Limb (tissue), 2 donors: ENCODE measurements around the gene MMP11.
A peak's percentile ranks its signal among the peaks of the same experiment; 100 is the strongest.
"Not testable (repeated sequence)": the region's sequence is repeated elsewhere in the genome, so short reads cannot be mapped to it uniquely, and the experiment has no call there.

Experiments used
- DNase-seq, 2 donors: peaks; one replicate each; pipeline ENCODE4 v3.0.0-alpha.2; 2016; ENCODE audit errors: extremely low spot score in 2 of 2

MMP11 gene, protein sequence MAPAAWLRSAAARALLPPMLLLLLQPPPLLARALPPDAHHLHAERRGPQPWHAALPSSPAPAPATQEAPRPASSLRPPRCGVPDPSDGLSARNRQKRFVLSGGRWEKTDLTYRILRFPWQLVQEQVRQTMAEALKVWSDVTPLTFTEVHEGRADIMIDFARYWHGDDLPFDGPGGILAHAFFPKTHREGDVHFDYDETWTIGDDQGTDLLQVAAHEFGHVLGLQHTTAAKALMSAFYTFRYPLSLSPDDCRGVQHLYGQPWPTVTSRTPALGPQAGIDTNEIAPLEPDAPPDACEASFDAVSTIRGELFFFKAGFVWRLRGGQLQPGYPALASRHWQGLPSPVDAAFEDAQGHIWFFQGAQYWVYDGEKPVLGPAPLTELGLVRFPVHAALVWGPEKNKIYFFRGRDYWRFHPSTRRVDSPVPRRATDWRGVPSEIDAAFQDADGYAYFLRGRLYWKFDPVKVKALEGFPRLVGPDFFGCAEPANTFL

DNA sequence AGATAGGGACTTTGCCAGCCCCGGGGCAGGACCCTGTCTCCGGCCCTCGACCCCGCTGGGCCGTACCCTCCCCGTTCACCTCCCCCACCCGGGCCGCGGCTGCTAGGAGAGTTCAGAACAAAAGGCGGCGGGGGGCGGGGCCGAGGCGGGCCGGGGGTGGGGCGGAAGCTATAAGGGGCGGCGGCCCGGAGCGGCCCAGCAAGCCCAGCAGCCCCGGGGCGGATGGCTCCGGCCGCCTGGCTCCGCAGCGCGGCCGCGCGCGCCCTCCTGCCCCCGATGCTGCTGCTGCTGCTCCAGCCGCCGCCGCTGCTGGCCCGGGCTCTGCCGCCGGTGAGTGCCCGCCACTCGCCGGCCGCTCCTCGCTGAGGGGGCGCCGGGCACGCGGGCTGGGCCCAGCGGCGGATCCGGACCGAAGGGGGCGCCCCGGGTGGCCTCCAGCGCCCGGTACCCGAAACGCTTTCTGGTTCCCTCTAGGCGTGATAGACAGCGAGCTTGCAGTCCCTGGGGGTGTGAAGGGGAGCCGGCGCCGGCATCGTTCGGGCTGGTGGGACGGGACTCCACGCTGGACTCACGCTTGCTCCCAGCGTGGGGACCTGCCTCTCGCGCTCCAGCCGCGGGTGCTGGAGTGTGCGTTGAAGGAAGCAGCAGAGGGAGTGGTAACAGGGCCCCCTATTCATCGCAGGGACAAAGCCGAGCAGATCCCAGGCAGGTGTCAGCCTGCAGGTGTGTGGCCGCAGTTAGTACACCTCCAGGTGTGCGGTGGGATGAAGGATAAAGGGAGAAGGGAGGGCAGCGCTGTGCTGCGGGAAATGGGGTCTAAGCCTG, at the start of gene MMP11:
Gene MMP11 (plus strand): TSS at position 201 of the 825 bp plus-strand sequence. CDS start 22 bp downstream, at position 223.
- peak in 1 of 2 donors; percentile 80 for DNase-seq

- DNase-seq = not testable (repeated sequence)
Measured at GRCh38 chr22:23728108-23728507, 44.5 kb upstream of the MMP11 start.

DNA sequence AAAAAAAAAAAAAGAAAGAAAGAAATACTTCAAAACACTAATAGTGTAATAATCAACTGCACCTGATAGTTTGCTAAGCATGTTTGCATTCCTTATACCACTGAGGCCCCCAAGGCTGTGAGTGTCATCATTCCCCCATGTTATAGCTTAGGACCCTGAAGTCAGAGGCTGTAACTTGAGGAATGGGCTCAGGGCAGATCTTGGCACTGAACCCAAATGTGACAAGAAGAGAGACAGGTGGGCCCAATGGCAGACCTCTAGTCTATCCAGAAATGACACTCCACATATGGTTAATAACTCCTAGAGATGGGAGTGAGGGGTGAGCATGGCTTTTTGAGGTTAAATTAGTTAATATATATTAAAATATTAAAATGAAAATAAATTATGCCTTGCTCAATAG, 35.0 kb upstream of the MMP11 start:
- DNase-seq = no peak

DNA sequence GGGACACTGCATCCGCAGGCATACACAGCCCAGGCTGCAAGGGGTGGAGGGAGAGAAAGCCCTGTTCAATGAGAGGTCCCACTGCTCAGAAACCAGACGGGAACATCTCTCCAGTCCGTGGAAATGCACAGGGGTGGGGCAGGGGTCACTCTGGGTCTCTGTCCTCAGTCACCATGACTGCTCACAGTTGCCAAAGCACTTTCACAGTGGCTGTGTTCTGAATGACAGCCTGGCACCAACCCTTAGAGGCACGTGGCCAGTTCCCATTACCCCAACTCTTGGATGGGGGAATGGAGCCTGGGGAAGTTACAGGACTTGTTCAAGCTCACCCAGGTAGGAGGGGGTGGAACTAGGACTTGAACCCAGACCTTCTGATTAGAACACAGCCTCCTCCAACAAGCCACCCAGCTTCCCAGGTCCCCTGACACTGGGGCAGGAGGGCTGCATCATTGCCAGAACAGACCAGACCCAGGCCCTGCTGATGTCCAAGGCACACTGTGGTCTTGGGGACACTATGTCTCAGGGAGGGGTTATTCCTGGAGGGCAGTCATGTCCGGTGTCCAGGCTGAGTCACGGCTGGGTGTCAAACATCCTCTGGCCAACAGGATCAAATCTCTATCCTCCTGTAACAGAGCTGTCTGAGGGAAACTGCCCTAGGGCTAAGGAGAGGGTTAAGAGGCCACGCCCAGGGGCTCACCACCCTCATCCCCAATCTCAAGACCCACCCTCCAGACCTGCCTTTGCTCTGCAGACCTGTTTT, 30.0 kb upstream of the MMP11 start:
- DNase-seq = no peak

- DNase-seq = peak; percentile 51 to 74
Measured at GRCh38 chr22:23743303-23743705, 29.3 kb upstream of the MMP11 start.

- no peak for DNase-seq
Measured at GRCh38 chr22:23744001-23744400, 28.6 kb upstream of the MMP11 start.

GRCh38 chr22:23744485-23744884, 28.2 kb upstream of the MMP11 start:
- DNase-seq = no peak

DNA sequence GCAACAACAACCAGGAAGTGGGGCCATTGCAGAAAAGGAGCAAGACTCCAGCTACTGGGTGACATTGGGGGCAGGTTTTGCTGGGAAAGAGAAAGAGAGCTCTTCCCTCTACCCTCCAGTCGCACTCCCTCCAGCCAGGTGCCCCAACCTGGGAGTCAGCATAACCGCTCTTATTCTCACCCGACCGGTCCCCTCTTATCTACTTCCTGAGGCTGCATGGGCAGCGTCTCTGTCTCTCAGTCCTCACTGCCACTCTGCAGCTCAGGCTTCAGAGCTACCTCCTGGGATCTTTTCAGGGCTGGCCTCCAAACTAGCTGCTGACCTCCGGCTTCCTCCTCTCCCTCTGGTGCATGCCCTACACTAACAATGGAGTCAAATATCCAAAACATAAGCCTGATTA, 26.9 kb upstream of the MMP11 start:
- no peak for DNase-seq

GRCh38 chr22:23749841-23750301, 22.8 kb upstream of the MMP11 start:
- peak; percentile 53 to 61 for DNase-seq

GRCh38 chr22:23750367-23750713, 22.3 kb upstream of the MMP11 start:
- no peak for DNase-seq

DNA sequence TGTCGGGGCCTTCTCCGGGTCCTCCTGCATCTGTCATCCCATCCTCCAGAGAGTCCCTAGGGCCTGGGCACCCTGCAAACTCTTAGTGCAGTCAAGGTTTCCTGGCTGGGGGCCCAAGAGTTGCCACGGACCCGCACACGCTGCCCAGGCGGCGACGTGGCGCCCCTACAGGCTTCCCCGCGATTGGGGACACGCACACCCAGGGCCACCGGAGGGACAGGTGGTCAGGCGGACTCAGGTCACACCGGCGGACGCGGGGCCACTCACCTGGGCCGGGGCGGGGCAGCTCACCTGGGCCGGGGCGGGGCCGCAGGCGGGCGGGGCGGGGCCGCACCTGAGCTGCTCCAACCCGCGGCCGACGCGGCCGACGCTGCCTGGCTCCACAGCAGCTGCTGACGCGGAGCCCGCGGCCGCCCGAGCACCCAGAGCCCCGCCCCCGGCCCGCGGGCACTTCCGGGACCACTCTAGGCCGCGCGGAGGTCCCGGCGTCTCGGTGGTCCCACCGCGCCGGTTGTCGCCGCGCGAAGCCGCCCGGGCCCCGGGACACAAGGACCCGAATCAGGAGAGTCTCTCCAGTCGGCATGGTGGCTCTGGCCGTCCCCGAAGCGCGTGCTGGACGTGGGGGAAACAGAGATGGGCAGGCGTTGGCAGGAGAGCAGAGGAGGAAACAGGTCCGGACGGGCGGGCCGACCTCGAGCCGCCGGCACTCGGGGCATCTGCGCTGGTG, 21.8 kb upstream of the MMP11 start, which contains the start of gene ZNF70:
Gene ZNF70 (minus strand): TSS at position 399 of the 727 bp plus-strand sequence. CDS start 5,972 bp downstream, outside the sequence.
- peak; percentile 81 to 93 for DNase-seq

DNA sequence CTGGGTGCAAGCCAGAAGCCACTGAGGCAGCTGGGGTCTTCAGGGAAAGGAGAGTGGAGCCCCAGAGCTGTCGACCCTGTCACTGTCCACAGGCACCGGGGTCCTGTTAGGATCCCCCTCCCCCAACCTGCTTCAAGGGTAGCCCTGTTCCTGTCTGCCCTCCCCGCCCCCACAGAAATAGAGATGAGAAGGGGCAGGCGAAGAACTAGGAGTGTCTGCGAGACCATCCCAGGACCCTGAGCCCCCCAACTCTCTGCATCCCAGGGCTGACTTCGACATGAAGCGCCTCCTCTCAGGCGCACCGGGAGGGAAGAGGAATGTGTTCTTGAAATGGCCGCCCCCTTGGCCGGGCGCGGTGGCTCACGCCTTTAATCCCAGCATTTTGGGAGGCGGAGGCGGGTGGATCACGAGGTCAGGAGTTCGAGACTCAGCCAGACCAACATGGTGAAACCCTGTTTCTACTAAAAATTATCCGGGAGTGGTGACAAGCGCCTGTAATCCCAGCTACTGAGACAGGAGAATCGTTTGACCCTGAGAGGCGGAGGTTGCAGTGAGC, 21.1 kb upstream of the MMP11 start:
- DNase-seq = peak in 1 of 2 donors; percentile 32

DNA sequence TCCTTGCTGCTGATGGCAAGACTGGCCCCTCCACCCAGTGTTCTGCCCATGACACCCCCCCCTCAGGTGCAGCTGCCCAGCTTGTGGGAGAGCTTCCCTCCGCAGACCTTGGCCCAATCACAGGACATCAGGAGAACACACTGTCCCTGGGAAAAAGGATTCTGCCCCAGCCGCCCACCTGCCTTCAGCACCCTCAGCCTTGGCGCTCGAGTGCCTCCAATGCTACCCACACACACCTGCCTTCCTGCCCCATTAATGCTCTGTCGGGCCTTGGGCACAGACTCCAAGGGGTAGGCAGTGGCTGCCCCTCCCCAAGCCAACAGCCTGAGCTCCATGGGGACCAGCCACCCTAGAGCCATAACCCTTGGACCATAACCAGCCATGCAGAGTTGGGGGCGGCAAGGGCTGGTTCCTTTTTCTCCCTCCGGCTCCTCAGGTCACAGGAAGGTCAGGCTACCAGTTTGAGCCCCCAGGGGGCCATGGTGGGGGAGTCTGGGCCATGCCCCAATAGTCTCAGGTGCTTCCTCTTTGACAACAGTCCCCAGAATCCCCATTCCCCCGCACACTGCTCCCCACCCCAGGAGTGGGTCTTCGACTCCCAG, 20.5 kb upstream of the MMP11 start:
- no peak for DNase-seq

GRCh38 chr22:23752750-23753149, 19.9 kb upstream of the MMP11 start:
- no peak for DNase-seq

- no peak for DNase-seq
Measured at GRCh38 chr22:23753385-23753784, 19.3 kb upstream of the MMP11 start.

DNA sequence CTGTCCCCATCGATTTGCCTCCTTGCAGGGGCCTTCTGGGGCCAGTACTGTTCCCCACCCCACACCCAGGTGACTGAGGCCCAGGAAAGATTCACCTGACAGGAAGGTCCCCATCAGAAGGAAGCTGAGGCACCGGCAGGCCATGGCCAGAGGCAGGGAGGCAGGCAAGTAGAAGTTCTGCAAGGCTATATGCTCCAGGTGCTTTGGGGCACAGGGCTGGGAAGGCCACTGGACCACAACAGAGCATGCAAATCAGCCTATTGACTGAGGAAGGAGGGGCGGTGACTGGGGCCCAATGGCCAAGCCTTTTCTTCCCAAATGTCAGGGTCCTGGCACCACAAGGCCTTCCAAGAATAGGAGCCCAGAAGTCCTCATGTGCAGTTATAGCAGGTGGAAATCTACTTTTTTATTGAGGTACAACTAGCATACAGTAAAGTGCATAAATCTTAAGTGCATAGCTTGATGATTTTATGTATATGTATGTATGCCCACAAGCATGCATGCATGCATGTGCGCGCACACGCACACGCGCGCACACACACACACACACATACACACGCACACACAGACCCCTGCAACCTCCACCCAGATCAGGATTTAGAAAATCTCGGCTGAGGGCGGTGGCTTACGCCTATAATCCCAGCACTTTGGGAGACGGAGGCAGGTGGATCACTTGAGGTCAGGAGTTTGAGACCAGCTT, 18.3 kb upstream of the MMP11 start, which contains the start of gene VPREB3:
Gene VPREB3 (minus strand): TSS at position 206 of the 700 bp plus-strand sequence. CDS start 62 bp downstream, at position 144.
- no peak for DNase-seq

DNA sequence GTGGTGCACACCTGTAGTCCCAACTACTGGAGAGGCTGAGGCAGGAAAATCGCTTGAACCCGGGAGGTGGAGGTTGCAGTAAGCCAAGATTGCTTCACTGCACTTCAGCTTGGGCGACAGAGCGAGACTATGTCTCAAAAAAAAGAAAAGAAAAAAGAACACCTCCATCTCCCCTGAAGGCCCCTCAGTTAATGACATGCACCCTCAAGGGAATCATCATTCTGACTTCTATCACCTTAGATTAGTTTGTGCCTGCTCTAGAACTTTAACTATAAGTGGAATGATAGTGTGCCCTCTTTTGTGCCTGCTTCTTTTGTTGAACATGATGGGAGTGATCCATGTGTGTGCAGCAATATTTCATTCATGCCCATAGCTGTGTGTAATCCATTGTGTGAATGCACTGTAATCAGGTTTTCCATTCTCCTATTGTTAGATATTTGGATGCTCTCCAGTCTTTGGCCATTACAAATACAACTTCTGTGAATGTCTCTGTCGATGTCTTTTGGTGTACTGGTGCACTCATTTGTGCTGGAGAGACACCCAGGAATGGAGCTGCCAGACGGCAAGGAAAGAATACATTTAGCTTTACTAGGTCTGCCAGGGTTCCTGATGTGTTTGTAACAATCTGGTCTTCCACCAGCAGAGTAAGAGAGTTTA, 17.5 kb upstream of the MMP11 start:
- no peak for DNase-seq

GRCh38 chr22:23755711-23756110, 16.9 kb upstream of the MMP11 start:
- DNase-seq = no peak

DNA sequence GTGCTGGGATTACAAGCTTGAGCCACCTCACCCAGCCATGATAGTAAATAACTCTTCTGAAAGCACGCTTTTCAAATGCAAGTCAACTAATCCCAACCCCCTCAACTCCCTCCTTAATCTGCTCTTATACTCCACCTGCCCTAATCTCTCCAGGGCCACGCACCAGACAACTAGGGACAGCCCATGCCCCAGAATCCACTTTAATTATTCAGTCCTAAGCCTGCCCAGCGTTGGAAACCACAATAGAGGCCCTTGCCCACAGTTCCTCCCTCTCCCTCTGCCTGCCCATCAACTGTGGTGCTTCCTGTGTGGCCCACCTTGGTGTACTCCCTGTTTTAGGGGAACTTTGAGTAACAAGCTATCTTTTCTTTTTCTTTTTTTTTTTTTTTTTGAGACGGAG, 15.8 kb upstream of the MMP11 start:
- DNase-seq = no peak
